Liver (tissue), 9 donors: ENCODE data around the gene PLOD3. TPM values are rescaled to one million over a fixed set of nuclear protein-coding genes. Genes with fewer than 3 reads are reported as not detected.
A peak's percentile ranks its signal among the peaks of the same experiment; 100 is the strongest.

Experiments
- DNase-seq: peaks from one replicate; pipeline ENCODE4 v3.0.0-alpha.2; 2017; ENCODE audit warnings: low spot score
- H3K27ac ChIP-seq, 2 donors: one replicate each; pipeline ENCODE4 v1.7.0; 2013; ENCODE audit warnings: inconsistent platforms in 2 of 2, low read length in 2 of 2, control low read depth in 1 of 2, low read depth in 1 of 2, mild to moderate bottlenecking in 1 of 2
- H3K27me3 ChIP-seq, 4 donors: one replicate each; pipeline versions ENCODE4 v1.6.1 to v1.7.0; 2013; ENCODE audit warnings: low read length in 3 of 4, inconsistent platforms in 1 of 4, mild to moderate bottlenecking in 1 of 4, moderate library complexity in 1 of 4; ENCODE audit not compliant: control insufficient read depth in 4 of 4, insufficient read depth in 4 of 4
- H3K36me3 ChIP-seq, 4 donors: one replicate each; pipeline versions ENCODE4 v1.6.1 to v1.7.0; 2013; ENCODE audit warnings: low read length in 3 of 4, mild to moderate bottlenecking in 3 of 4, low read depth in 1 of 4, moderate library complexity in 1 of 4; ENCODE audit not compliant: control insufficient read depth in 4 of 4, insufficient read depth in 3 of 4
- H3K4me1 ChIP-seq, 4 donors: one replicate each; pipeline versions ENCODE4 v1.6.1 to v1.7.0; 2013; ENCODE audit warnings: low read length in 3 of 4, mild to moderate bottlenecking in 3 of 4, moderate library complexity in 1 of 4; ENCODE audit not compliant: control insufficient read depth in 4 of 4, insufficient read depth in 4 of 4
- H3K4me3 ChIP-seq, 3 donors: one replicate each; pipeline versions ENCODE4 v1.6.1 to v1.7.0; 2013; ENCODE audit warnings: low read length in 3 of 3, control low read depth in 1 of 3, low read depth in 1 of 3, mild to moderate bottlenecking in 1 of 3
- H3K9ac ChIP-seq, 2 donors: one replicate each; pipeline ENCODE4 v1.7.0; 2013; ENCODE audit warnings: low read length in 2 of 2, mild to moderate bottlenecking in 2 of 2, moderate library complexity in 2 of 2, control low read depth in 1 of 2, low read depth in 1 of 2
- H3K9me3 ChIP-seq, 4 donors: one replicate each; pipeline versions ENCODE4 v1.6.1 to v1.7.0; 2013; ENCODE audit warnings: low read length in 3 of 4; ENCODE audit not compliant: control insufficient read depth in 4 of 4
- EGR1 ChIP-seq, 2 donors: IDR thresholded peaks; 2 replicates each; pipeline ENCODE4 v1.6.1; 2016 to 2018; ENCODE audit warnings: antibody characterized with exemption in 2 of 2, low read depth in 2 of 2
- FOXA1 ChIP-seq: IDR thresholded peaks from 2 replicates; pipeline ENCODE4 v1.6.1; 2016; ENCODE audit warnings: antibody characterized with exemption
- FOXA2 ChIP-seq: IDR thresholded peaks from 2 replicates; pipeline ENCODE4 v1.6.1; 2016; ENCODE audit warnings: antibody characterized with exemption
- GABPA ChIP-seq, 2 donors: IDR thresholded peaks in 1 of 2; conservative IDR thresholded peaks in 1 of 2; 2 replicates each; pipeline ENCODE4 v1.6.1; 2016; ENCODE audit warnings: antibody characterized with exemption in 2 of 2, mild to moderate bottlenecking in 1 of 2, moderate library complexity in 1 of 2
- HNF4A ChIP-seq, 2 donors: conservative IDR thresholded peaks; 2 replicates each; pipeline ENCODE4 v1.6.1; 2016; ENCODE audit warnings: antibody characterized with exemption in 2 of 2, mild to moderate bottlenecking in 2 of 2
- HNF4G ChIP-seq: IDR thresholded peaks from 2 replicates; pipeline ENCODE4 v1.6.1; 2016; ENCODE audit warnings: antibody characterized with exemption
- JUND ChIP-seq, 2 donors: IDR thresholded peaks; 2 replicates each; pipeline ENCODE4 v1.6.1; 2016; ENCODE audit warnings: antibody characterized with exemption in 2 of 2
- NR2F2 ChIP-seq: IDR thresholded peaks from 2 replicates; pipeline ENCODE4 v1.6.1; 2016; ENCODE audit warnings: antibody characterized with exemption
- RAD21 ChIP-seq, 2 donors: IDR thresholded peaks; 2 replicates each; pipeline ENCODE4 v1.6.1; 2016; ENCODE audit warnings: antibody characterized with exemption in 2 of 2, mild to moderate bottlenecking in 2 of 2
- RXRA ChIP-seq, 2 donors: IDR thresholded peaks; 2 replicates each; pipeline ENCODE4 v1.6.1; 2017 to 2018; ENCODE audit warnings: antibody characterized with exemption in 2 of 2, mild to moderate bottlenecking in 1 of 2
- SP1 ChIP-seq: IDR thresholded peaks from 2 replicates; pipeline ENCODE4 v1.6.1; 2018; ENCODE audit warnings: antibody characterized with exemption, mild to moderate bottlenecking
- TAF1 ChIP-seq: conservative IDR thresholded peaks from 2 replicates; pipeline ENCODE4 v1.6.1; 2016; ENCODE audit warnings: antibody characterized with exemption, mild to moderate bottlenecking
- YY1 ChIP-seq: IDR thresholded peaks from 2 replicates; pipeline ENCODE4 v1.6.1; 2016; ENCODE audit warnings: antibody characterized with exemption, mild to moderate bottlenecking
- WGBS: extraction: QIAGEN DNeasy Blood & Tissue Kit; methylation state at CpG from one replicate; pipeline ENCODE4 v1.1.7; 2013; 5-methylcytosine and 5-hydroxymethylcytosine counted together
- polyA plus RNA-seq, 2 donors: library from polyadenylated mRNA; stranded (reverse) in 1 of 2; unstranded in 1 of 2; fragments of 200-250 nt in 1 of 2; fragments of >200 nt in 1 of 2; fragmentation: Nextera tagmentation in 1 of 2; extraction: Ambion mirVana in 1 of 2; gene quantifications; one replicate each; pipeline versions ENCODE4 v1.2.1 to v1.2.3, GENCODE V29; 2013 to 2015
- total RNA-seq, 2 donors: library from RNA; depleted of rRNA; stranded (reverse); fragments of >200 nt; gene quantifications; one replicate each; pipeline ENCODE4 v1.2.3, GENCODE V29; 2014
- TF ChIP-seq, protein P1 (sequence below): fragments of 150-350 bp; IDR thresholded peaks from 2 replicates; pipeline ENCODE4 v1.5.1; 2017; ENCODE audit warnings: improper control_type of control experiment, low read depth, low read length; ENCODE audit not compliant: missing input control
- TF ChIP-seq, protein P2 (sequence below): IDR thresholded peaks from 2 replicates; pipeline ENCODE4 v1.6.1; 2016; ENCODE audit warnings: antibody characterized with exemption
- TF ChIP-seq, protein P3 (sequence below): IDR thresholded peaks from 2 replicates; pipeline ENCODE4 v1.6.1; 2016; ENCODE audit warnings: antibody characterized with exemption, mild to moderate bottlenecking
- TF ChIP-seq, protein P4 (sequence below): IDR thresholded peaks from 2 replicates; pipeline ENCODE4 v1.6.1; 2016; ENCODE audit warnings: antibody characterized with exemption
- donor health status: healthy.
- donor health status: healthy.
- donor health status: healthy.
- donor health status: healthy.
- donor health status: healthy.

Gene PLOD3
- total and polyA plus RNA-seq, 4 donors: 19.4 to 42.9 (median 27.7) TPM

DNA sequence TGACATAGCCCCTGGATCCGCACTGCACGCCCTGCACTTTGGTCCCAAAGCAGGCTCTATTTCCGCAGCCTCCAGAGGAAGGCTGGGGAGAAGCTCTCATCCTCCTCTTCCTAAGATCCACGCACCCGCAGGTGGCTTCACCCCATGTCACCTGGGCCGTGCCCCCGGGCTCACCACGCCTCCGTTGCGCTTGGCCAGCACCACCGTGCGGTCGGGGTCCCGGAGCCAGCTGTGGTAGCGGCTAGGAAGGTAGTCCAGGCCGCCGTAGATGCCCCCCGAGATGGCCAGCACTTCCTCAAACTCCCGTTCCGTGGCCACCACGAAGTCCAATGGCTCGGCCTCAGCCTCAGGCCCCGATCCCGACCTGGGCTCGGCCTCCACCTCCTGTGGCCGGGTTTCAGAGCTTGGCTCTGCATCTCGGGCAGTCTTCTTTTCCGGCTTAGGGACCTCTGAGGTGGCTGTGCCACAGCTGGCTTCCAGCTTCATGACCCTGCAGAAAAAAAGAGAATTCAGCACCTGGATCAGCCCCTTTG lies 43.0 kb downstream of the PLOD3 start:
- no peaks in the 10 kb centered on the region for H3K9me3 ChIP-seq
- no peak for TF ChIP-seq SP1
- TF ChIP-seq FOXA1: no peak
- TF ChIP-seq GABPA (IDR thresholded peaks at IDR 0.05 in 1 of 2, conservative IDR thresholded peaks at IDR 0.05 in 1 of 2): no peak
- TF ChIP-seq HNF4G: no peak
- TF ChIP-seq FOXA2: no peak
- TF ChIP-seq YY1: no peak
- no peak for TF ChIP-seq JUND (IDR thresholded peaks at IDR 0.05)
- no peak for TF ChIP-seq RXRA (IDR thresholded peaks at IDR 0.05)
- no peak for TF ChIP-seq TAF1
- TF ChIP-seq, protein P1, sequence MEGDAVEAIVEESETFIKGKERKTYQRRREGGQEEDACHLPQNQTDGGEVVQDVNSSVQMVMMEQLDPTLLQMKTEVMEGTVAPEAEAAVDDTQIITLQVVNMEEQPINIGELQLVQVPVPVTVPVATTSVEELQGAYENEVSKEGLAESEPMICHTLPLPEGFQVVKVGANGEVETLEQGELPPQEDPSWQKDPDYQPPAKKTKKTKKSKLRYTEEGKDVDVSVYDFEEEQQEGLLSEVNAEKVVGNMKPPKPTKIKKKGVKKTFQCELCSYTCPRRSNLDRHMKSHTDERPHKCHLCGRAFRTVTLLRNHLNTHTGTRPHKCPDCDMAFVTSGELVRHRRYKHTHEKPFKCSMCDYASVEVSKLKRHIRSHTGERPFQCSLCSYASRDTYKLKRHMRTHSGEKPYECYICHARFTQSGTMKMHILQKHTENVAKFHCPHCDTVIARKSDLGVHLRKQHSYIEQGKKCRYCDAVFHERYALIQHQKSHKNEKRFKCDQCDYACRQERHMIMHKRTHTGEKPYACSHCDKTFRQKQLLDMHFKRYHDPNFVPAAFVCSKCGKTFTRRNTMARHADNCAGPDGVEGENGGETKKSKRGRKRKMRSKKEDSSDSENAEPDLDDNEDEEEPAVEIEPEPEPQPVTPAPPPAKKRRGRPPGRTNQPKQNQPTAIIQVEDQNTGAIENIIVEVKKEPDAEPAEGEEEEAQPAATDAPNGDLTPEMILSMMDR: no peak
- TF ChIP-seq, protein P2, sequence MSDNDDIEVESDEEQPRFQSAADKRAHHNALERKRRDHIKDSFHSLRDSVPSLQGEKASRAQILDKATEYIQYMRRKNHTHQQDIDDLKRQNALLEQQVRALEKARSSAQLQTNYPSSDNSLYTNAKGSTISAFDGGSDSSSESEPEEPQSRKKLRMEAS: no peak
- TF ChIP-seq NR2F2: no peak
- no peak overlapping the region for H3K9ac ChIP-seq
- 22% methylated on average over 28 of the region's 28 CpGs for WGBS
- H3K4me1 ChIP-seq: peaks cover 8 to 31% (median 16%) of the 10 kb centered on the region in 4 donors
- no peak for DNase-seq
- no peak overlapping the region for H3K27ac ChIP-seq
- peaks cover 6 to 15% (median 12%) of the 10 kb centered on the region in 4 donors for H3K27me3 ChIP-seq
- H3K36me3 ChIP-seq: no peaks in the 10 kb centered on the region
- H3K4me3 ChIP-seq: no peak overlapping the region

DNA sequence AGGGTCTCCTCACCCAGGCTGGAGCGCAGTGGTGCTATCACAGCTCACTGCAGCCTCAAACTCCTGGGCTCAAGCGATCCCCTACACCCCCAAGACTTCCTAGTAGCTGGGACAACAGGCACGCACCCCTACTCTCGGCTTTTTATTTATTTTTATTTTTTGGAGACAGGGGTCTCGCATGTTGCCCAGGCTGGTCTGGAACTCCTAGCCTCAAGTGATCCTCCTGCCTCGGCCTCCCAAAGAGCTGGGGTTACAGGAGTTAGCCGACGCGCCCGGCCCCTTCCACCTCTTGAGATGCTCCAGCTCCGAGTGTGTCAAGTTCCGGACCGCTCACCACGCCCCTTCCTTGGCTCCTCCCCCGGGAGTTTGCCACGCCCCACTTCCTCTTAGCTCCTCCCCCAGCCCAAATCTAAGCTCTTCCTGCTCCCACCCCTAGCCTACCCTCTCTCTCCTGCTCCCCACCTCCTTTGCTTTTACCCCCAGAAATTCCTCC lies 43.6 kb downstream of the PLOD3 start:
- Histone ChIP-seq H3K9me3 (no peaks in the 10 kb centered on the region), H3K4me3 (no peak overlapping the region), H3K27me3 (peaks cover 6 to 18% (median 12%) of the 10 kb centered on the region in 4 donors), H3K9ac (no peak overlapping the region), H3K36me3 (no peaks in the 10 kb centered on the region), H3K27ac (no peak overlapping the region), H3K4me1 (peaks cover 8 to 33% (median 16%) of the 10 kb centered on the region in 4 donors)
- no peak for TF ChIP-seq YY1
- DNase-seq: peak; percentile 62
- WGBS: 8% methylated on average over 16 of the region's 16 CpGs

DNA sequence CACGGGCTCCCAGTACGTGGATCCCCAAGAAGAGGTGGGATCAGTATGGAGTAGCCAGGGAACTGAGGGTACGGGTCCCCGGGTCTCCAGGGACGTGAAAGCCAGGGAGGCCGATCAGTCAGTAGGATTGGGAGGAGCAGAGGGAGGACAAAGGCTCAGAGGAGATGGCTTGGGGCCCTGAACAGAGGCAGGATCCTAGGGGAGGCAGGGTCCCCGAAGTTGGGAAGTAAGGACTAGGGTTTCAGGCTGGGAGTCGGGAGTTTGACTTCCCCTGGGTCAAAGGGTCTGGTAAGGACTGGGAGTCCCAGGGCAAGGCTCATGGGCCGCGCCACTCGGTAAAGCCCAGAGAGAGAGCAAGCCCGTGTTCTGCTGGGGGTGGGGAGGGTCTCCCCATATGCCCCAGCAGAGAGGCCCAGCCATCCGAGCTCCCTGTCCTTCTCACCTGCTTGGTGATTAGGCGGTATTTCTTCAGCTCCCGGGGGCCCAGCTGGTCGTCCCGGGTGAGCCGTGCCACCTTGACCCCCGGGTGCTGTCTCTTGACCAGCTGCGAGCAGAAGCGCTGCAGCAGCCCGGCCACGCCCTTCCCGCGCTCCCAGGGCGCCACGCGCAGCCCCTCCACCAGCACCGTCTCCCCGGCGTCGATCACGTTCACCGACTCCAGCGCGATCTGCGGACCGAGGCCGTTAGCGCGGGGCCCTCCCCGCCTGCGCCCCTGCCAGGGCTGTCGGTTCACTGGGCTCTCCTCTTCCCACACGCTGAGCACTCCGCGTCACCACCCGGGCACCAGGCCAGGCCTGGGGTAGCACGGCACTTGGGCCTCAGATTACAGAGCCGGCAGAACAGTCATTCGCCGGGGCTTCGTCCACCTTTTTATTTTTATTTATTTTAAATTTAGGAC lies 44.3 kb downstream of the PLOD3 start:
- no peak for DNase-seq
- no peak for TF ChIP-seq NR2F2
- TF ChIP-seq, protein P3, sequence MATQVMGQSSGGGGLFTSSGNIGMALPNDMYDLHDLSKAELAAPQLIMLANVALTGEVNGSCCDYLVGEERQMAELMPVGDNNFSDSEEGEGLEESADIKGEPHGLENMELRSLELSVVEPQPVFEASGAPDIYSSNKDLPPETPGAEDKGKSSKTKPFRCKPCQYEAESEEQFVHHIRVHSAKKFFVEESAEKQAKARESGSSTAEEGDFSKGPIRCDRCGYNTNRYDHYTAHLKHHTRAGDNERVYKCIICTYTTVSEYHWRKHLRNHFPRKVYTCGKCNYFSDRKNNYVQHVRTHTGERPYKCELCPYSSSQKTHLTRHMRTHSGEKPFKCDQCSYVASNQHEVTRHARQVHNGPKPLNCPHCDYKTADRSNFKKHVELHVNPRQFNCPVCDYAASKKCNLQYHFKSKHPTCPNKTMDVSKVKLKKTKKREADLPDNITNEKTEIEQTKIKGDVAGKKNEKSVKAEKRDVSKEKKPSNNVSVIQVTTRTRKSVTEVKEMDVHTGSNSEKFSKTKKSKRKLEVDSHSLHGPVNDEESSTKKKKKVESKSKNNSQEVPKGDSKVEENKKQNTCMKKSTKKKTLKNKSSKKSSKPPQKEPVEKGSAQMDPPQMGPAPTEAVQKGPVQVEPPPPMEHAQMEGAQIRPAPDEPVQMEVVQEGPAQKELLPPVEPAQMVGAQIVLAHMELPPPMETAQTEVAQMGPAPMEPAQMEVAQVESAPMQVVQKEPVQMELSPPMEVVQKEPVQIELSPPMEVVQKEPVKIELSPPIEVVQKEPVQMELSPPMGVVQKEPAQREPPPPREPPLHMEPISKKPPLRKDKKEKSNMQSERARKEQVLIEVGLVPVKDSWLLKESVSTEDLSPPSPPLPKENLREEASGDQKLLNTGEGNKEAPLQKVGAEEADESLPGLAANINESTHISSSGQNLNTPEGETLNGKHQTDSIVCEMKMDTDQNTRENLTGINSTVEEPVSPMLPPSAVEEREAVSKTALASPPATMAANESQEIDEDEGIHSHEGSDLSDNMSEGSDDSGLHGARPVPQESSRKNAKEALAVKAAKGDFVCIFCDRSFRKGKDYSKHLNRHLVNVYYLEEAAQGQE: no peak
- no peak for TF ChIP-seq TAF1
- TF ChIP-seq HNF4A (conservative IDR thresholded peaks at IDR 0.05): no peak
- no peak for TF ChIP-seq EGR1 (IDR thresholded peaks at IDR 0.05; ENCODE audit: low read depth in 2 of 2)
- no peak for TF ChIP-seq HNF4G
- no peak for TF ChIP-seq SP1
- no peak for TF ChIP-seq FOXA1
- no peak for TF ChIP-seq RXRA (IDR thresholded peaks at IDR 0.05)
- no peak for TF ChIP-seq GABPA (IDR thresholded peaks at IDR 0.05 in 1 of 2, conservative IDR thresholded peaks at IDR 0.05 in 1 of 2)
- no peak for TF ChIP-seq RAD21 (IDR thresholded peaks at IDR 0.05)
- TF ChIP-seq, protein P4, sequence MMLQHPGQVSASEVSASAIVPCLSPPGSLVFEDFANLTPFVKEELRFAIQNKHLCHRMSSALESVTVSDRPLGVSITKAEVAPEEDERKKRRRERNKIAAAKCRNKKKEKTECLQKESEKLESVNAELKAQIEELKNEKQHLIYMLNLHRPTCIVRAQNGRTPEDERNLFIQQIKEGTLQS: no peak
- no peak for TF ChIP-seq YY1
- TF ChIP-seq, protein P2: no peak
- no peak for TF ChIP-seq JUND (IDR thresholded peaks at IDR 0.05)

More for the DNA sequence above, 44.3 kb downstream of the PLOD3 start:
- peak overlapping the region in 1 of 3 donors; percentile 23 for H3K4me3 ChIP-seq
- H3K36me3 ChIP-seq: no peaks in the 10 kb centered on the region
- 3% methylated on average over 53 of the region's 53 CpGs for WGBS
- H3K27me3 ChIP-seq: peaks cover 6 to 19% (median 16%) of the 10 kb centered on the region in 4 donors
- peaks cover 8 to 33% (median 16%) of the 10 kb centered on the region in 4 donors for H3K4me1 ChIP-seq
- no peak overlapping the region for H3K27ac ChIP-seq
- no peaks in the 10 kb centered on the region for H3K9me3 ChIP-seq
- no peak overlapping the region for H3K9ac ChIP-seq
